HL-60 (cell line): ENCODE data around the gene PIR.

ENCODE experiments used
- DNase-seq, 2 experiments: peaks; one replicate each; pipeline ENCODE4 v3.0.0-alpha.2; 2010 to 2020; ENCODE audit warnings: low read depth in 1 of 2, low spot score in 1 of 2
- H3K27ac ChIP-seq: fragments of 250-450 bp; sonication (Bioruptor Pico); replicated peaks from 2 replicates; pipeline ENCODE4 v1.5.1; 2020; ENCODE audit warnings: mild to moderate bottlenecking, moderate library complexity
- H3K27me3 ChIP-seq: fragments of 250-450 bp; sonication (Bioruptor Pico); 2 replicates; pipeline ENCODE4 v1.5.1; 2021; ENCODE audit warnings: mild to moderate bottlenecking, moderate library complexity; ENCODE audit not compliant: insufficient read depth, poor library complexity, severe bottlenecking
- H3K4me3 ChIP-seq: replicated peaks from 2 replicates; pipeline ENCODE4 v1.5.1; 2011; ENCODE audit warnings: mild to moderate bottlenecking, control low read depth, low read length; ENCODE audit not compliant: insufficient read depth
- GABPA ChIP-seq: IDR thresholded peaks from 2 replicates; pipeline ENCODE4 v1.6.1; 2012; ENCODE audit warnings: low read depth
- POLR2AphosphoS5 ChIP-seq: IDR thresholded peaks from 2 replicates; pipeline ENCODE4 v1.6.1; 2012; ENCODE audit warnings: low read depth
- REST ChIP-seq: IDR thresholded peaks from 2 replicates; pipeline ENCODE4 v1.6.1; 2012; ENCODE audit warnings: low read depth; ENCODE audit not compliant: insufficient replicate concordance
- SPI1 ChIP-seq: IDR thresholded peaks from 2 replicates; pipeline ENCODE4 v1.6.1; 2012; ENCODE audit warnings: low read depth, mild to moderate bottlenecking, borderline replicate concordance
- TF ChIP-seq, protein P1 (sequence below): IDR thresholded peaks from one replicate; pipeline ENCODE4 v1.5.1; 2011; ENCODE audit warnings: low read length, control low read depth, inconsistent platforms; ENCODE audit not compliant: insufficient read depth

PIR gene

GRCh38 chrX:15399962-15400391 lies 93.2 kb downstream of the PIR start:
- H3K27ac ChIP-seq: no peak overlapping the region
- H3K27me3 ChIP-seq: peaks cover 2% of the 10 kb centered on the region
- no peak for DNase-seq
- no peak overlapping the region for H3K4me3 ChIP-seq
- TF ChIP-seq REST (no peak), GABPA (no peak)
- TF ChIP-seq, protein P1, sequence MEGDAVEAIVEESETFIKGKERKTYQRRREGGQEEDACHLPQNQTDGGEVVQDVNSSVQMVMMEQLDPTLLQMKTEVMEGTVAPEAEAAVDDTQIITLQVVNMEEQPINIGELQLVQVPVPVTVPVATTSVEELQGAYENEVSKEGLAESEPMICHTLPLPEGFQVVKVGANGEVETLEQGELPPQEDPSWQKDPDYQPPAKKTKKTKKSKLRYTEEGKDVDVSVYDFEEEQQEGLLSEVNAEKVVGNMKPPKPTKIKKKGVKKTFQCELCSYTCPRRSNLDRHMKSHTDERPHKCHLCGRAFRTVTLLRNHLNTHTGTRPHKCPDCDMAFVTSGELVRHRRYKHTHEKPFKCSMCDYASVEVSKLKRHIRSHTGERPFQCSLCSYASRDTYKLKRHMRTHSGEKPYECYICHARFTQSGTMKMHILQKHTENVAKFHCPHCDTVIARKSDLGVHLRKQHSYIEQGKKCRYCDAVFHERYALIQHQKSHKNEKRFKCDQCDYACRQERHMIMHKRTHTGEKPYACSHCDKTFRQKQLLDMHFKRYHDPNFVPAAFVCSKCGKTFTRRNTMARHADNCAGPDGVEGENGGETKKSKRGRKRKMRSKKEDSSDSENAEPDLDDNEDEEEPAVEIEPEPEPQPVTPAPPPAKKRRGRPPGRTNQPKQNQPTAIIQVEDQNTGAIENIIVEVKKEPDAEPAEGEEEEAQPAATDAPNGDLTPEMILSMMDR: no peak

GRCh38 chrX:15398874-15399273 lies 94.3 kb downstream of the PIR start:
- no peak overlapping the region for H3K27ac ChIP-seq
- H3K27me3 ChIP-seq: peaks cover 2% of the 10 kb centered on the region
- TF ChIP-seq, protein P1: no peak
- no peak for TF ChIP-seq SPI1
- no peak for TF ChIP-seq REST
- no peak overlapping the region for H3K4me3 ChIP-seq
- no peak for DNase-seq

GRCh38 chrX:15395789-15396188 lies 97.3 kb downstream of the PIR start:
- Histone ChIP-seq H3K27me3 (peaks cover 2% of the 10 kb centered on the region), H3K4me3 (no peak overlapping the region), H3K27ac (no peak overlapping the region)
- no peak for TF ChIP-seq POLR2AphosphoS5
- TF ChIP-seq SPI1: no peak
- TF ChIP-seq, protein P1: no peak
- no peak for TF ChIP-seq GABPA
- TF ChIP-seq REST: no peak
- DNase-seq: no peak
